ENCODE data around the gene ABCG2.

DNA sequence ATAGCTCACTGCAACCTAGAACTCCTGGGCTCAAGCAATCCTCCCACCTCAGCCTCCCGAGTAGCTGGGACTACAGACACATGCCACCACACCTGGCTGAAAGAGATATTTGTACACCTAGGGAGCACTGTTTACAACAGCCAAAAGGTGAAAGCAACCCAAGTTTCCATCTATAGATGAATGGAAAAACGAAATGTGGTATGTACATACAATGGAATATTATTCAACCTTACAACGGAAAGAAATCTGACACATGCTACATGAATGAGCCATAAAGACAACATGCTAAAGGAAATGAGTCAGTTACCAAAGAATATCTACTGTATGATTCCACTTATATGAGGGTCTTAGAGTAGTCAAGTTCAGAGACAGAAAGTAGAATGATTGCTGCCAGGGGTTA lies 52.2 kb downstream of the ABCG2 start:
- TF ChIP-seq, protein P1, sequence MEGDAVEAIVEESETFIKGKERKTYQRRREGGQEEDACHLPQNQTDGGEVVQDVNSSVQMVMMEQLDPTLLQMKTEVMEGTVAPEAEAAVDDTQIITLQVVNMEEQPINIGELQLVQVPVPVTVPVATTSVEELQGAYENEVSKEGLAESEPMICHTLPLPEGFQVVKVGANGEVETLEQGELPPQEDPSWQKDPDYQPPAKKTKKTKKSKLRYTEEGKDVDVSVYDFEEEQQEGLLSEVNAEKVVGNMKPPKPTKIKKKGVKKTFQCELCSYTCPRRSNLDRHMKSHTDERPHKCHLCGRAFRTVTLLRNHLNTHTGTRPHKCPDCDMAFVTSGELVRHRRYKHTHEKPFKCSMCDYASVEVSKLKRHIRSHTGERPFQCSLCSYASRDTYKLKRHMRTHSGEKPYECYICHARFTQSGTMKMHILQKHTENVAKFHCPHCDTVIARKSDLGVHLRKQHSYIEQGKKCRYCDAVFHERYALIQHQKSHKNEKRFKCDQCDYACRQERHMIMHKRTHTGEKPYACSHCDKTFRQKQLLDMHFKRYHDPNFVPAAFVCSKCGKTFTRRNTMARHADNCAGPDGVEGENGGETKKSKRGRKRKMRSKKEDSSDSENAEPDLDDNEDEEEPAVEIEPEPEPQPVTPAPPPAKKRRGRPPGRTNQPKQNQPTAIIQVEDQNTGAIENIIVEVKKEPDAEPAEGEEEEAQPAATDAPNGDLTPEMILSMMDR (conservative IDR thresholded peaks at IDR 0.05) = no peak
- TF ChIP-seq EZH2 (IDR thresholded peaks at IDR 0.05; ENCODE audit: low read depth) = no peak

All from PC-9 (cell line).